AG04449 (cell line): ENCODE measurements around the gene STK38L.

Experiments
- CTCF ChIA-PET: fragments of 350-600 bp; formaldehyde crosslinking; extraction: SDS; loops from one replicate; lab custom pipeline; 2021; ENCODE audit warnings: antibody characterized with exemption; lab: Yijun Ruan, JAX
- POLR2A ChIA-PET: fragments of 400-600, 350-600 bp; formaldehyde crosslinking; extraction: SDS; loops from one replicate; lab custom pipeline; 2020; ENCODE audit warnings: antibody characterized with exemption, inconsistent platforms; lab: Yijun Ruan, JAX
- DNase-seq: peaks from one replicate; pipeline ENCODE4 v3.0.0-alpha.2; 2010; ENCODE audit warnings: low read depth, low spot score
- H3K4me3 ChIP-seq: 2 replicates; pipeline ENCODE4 v1.5.1; 2011; ENCODE audit warnings: low read depth, mild to moderate bottlenecking, control low read depth, low read length
- TF ChIP-seq, protein P1 (sequence below): IDR thresholded peaks from one replicate; pipeline ENCODE4 v1.5.1; 2011; ENCODE audit warnings: mild to moderate bottlenecking, moderate library complexity, low read length, control low read depth, inconsistent platforms; ENCODE audit not compliant: insufficient read depth; ENCODE audit errors: missing control alignments

Gene STK38L

GRCh38 chr12:27252934-27253333 lies 8.8 kb downstream of the STK38L start:
- no peak for DNase-seq
- POLR2A ChIA-PET = no interaction called here
- TF ChIP-seq, protein P1, sequence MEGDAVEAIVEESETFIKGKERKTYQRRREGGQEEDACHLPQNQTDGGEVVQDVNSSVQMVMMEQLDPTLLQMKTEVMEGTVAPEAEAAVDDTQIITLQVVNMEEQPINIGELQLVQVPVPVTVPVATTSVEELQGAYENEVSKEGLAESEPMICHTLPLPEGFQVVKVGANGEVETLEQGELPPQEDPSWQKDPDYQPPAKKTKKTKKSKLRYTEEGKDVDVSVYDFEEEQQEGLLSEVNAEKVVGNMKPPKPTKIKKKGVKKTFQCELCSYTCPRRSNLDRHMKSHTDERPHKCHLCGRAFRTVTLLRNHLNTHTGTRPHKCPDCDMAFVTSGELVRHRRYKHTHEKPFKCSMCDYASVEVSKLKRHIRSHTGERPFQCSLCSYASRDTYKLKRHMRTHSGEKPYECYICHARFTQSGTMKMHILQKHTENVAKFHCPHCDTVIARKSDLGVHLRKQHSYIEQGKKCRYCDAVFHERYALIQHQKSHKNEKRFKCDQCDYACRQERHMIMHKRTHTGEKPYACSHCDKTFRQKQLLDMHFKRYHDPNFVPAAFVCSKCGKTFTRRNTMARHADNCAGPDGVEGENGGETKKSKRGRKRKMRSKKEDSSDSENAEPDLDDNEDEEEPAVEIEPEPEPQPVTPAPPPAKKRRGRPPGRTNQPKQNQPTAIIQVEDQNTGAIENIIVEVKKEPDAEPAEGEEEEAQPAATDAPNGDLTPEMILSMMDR = no peak
- CTCF ChIA-PET = interaction anchor here (1.2 to 5.2 kb wide), 3 partner anchors 18 to 52 kb away, joined by 3 to 27 read pairs (median 3); no protein-coding TSS in a partner anchor
- no peak overlapping the region for H3K4me3 ChIP-seq

DNA sequence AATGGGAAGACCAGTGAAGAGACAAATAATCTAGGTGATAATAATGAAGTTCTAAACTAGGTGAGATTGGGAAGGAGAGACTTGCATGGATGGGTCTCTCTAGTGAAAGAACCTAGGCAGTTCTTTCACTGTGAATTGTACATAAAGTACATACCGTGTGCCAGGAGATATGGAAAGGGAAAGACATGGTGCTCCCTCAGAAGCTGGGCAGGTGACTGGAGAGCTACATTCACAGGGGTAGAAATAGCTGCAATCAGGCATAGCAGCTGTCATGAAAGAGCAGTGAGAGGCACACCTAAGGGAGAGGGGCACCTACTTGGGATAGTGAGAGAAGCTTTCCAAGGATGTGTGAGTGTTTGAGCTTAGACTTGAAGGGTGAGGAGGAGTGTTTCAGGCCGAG lies 9.3 kb downstream of the STK38L start:
- TF ChIP-seq, protein P1 = no peak
- ChIA-PET CTCF (interaction anchor here (1.2 to 5.2 kb wide), 4 partner anchors 9 to 52 kb away, joined by 3 to 27 read pairs (median 8); partner anchors contain the start of gene STK38L), POLR2A (no interaction called here)
- no peak for DNase-seq
- H3K4me3 ChIP-seq = no peak overlapping the region

DNA sequence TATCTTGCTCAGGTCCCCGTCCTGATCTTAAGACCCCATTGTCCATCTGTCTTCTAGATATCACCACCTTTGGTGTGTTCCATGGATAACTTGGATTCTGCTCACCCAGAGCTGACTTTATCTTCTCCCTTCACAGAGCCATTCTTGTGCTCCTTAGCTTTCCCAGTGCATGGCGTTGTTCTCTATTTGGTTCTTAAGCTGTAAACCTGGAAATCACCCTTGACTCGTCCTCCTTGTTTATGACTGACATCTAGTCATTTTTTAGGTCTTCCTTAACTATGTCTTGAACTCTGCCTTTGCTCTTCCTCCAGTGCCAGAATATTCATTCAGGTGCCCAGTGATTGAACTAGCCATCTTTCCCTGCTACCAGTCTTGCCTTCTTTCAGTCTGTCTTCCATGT lies 11.7 kb downstream of the STK38L start:
- no peak for DNase-seq
- ChIA-PET POLR2A (no interaction called here), CTCF (interaction anchor here (0.7 to 5.2 kb wide), 3 partner anchors 12 to 49 kb away, joined by 3 to 27 read pairs (median 4); no protein-coding TSS in a partner anchor)
- TF ChIP-seq, protein P1 = no peak
- H3K4me3 ChIP-seq = no peak overlapping the region

DNA sequence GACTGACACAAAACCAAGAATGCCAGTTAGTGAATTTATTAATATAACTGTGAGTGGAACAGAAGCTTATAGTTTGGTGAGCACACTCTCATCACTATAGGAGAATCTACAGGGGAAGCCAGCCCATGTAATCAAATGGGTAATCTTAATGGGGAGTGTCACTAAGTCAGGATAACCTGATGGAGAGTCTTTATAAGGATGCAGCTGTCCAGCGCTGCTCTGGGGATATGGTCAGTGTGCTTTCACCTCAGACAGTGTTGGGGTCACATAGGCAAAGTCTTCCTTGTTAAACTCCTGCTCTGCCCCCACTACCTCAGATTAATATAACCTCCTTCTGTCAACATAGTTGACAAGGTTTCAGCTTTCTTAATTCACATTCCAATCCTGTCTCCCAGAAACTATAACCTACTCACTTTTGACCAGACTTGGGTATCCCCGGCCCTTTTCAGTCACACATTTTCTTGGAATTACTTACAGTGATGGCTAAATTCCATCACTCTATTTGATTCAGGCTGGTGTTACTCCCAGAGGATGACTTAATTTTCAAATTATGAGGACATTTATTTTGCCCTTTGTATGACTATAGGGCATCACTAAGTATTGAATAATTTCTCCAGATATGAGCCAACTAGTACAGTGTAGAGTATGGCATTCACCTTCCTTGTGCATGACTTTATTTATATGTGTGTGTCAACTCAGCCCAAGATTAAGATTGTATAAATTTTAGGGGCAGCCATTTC lies 13.2 kb downstream of the STK38L start:
- ChIA-PET CTCF (interaction anchor here (0.5 to 1.5 kb wide), 8 partner anchors 10 to 413 kb away, joined by 3 to 4 read pairs (median 3); partner anchors contain the start of gene STK38L), POLR2A (interaction anchor here (1.3 kb wide), 1 partner anchor 13 kb away, joined by 6 read pairs; the partner anchor contains the start of gene STK38L)
- DNase-seq = no peak
- TF ChIP-seq, protein P1 = no peak
- no peak overlapping the region for H3K4me3 ChIP-seq

DNA sequence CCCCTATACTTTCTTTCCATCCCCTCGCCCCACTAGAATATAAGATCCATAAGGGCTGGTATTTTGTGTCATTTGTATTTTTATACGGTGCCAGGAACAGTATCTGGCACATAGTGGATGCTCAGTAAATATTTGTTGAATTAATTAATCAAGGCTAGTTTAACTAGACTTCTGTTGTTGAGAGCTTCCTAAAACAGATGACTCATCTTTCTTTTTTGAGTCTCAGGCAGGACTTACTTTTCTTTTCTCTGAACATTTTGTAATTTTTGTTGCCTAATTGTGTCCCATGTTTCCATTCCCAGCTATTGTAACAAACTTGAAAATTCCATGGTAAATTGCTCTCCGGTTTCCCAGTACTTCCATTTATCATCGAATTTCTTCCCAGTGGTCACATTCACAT lies 16.7 kb downstream of the STK38L start:
- no peak for DNase-seq
- no peak overlapping the region for H3K4me3 ChIP-seq
- POLR2A ChIA-PET = no interaction called here
- TF ChIP-seq, protein P1 = no peak
- CTCF ChIA-PET = interaction anchor here (0.6 to 1.4 kb wide), 3 partner anchors 11 to 118 kb away, joined by 3 read pairs; no protein-coding TSS in a partner anchor

DNA sequence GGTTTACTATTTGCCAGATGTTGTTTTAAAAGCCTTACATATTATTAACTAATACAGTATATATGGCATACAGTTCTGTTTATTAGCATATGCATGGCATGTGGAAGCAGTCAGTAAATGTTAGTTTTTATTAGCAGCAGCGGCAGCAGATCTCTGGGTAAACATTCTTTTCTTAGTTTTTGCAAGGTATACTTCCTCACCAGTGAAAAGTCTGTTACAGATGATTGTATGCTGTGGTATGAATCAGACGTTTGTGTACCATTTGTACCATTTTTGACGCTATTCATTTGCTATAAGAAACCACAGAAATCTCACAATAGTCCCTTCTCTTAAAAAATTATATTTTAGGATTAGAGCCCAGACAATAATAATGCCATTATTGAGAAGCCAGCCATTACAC lies 17.8 kb downstream of the STK38L start:
- DNase-seq = no peak
- TF ChIP-seq, protein P1 = no peak
- ChIA-PET CTCF (interaction anchor here (1.0 kb wide), 1 partner anchor 119 kb away, joined by 3 read pairs; no protein-coding TSS in a partner anchor), POLR2A (no interaction called here)
- H3K4me3 ChIP-seq = no peak overlapping the region
